SK-N-MC (cell line): ENCODE measurements around the gene KIAA1958.

Source experiments
- DNase-seq: peaks from one replicate; pipeline ENCODE4 v3.0.0-alpha.2; 2011; ENCODE audit warnings: low read depth, low spot score
- H3K27ac ChIP-seq: fragments of 200-600 bp; sonication (generic); 2 replicates; pipeline ENCODE4 v1.5.1; 2016; ENCODE audit warnings: mixed run types
- H3K36me3 ChIP-seq: fragments of 200-600 bp; sonication (generic); 2 replicates; pipeline ENCODE4 v1.6.1; 2017; ENCODE audit warnings: antibody characterized with exemption, low read length, mixed read lengths; ENCODE audit not compliant: insufficient read depth
- H3K4me3 ChIP-seq: fragments of 200-600 bp; sonication (generic); 2 replicates; pipeline ENCODE4 v1.5.1; 2016
- H3K9ac ChIP-seq: fragments of 200-600 bp; sonication (generic); 2 replicates; pipeline ENCODE4 v1.8.0; 2017; ENCODE audit warnings: mixed run types, mixed read lengths; ENCODE audit not compliant: insufficient read length
- H3K9me3 ChIP-seq: fragments of 200-600 bp; sonication (generic); 2 replicates; pipeline ENCODE4 v1.6.1; 2017; ENCODE audit warnings: low read depth, mild to moderate bottlenecking, antibody characterized with exemption, low read length, moderate library complexity, mixed read lengths
- EZH2 ChIP-seq: fragments of 200-600 bp; sonication (generic); IDR thresholded peaks from one replicate; pipeline ENCODE4 v1.6.1; 2017; ENCODE audit warnings: antibody characterized with exemption
- FOXP2 ChIP-seq: optimal IDR thresholded peaks from 2 replicates; pipeline ENCODE3; 2011; ENCODE audit warnings: mild to moderate bottlenecking, moderate library complexity; ENCODE audit not compliant: insufficient read depth; ENCODE audit errors: extremely low read length, control extremely low read depth
- POLR2AphosphoS5 ChIP-seq: IDR thresholded peaks from 2 replicates; pipeline ENCODE4 v1.6.1; 2012; ENCODE audit warnings: mild to moderate bottlenecking, low read depth, low read length, borderline replicate concordance

The KIAA1958 gene

GRCh38 chr9:112530751-112531205 lies 44.2 kb downstream of the KIAA1958 start:
- H3K9me3 ChIP-seq, result no peaks in the 10 kb centered on the region
- peak overlapping the region; percentile 79 for H3K27ac ChIP-seq
- H3K9ac ChIP-seq, result peak overlapping the region; percentile 58
- no peaks in the 10 kb centered on the region for H3K36me3 ChIP-seq
- H3K4me3 ChIP-seq, result peak overlapping the region; percentile 23
- TF ChIP-seq EZH2, result no peak
- TF ChIP-seq POLR2AphosphoS5, result no peak; the same call in 1 of the 2 replicates
- TF ChIP-seq FOXP2, result no peak
- DNase-seq, result no peak

- TF ChIP-seq POLR2AphosphoS5, result no peak
- TF ChIP-seq FOXP2, result no peak
- TF ChIP-seq EZH2, result no peak
- DNase-seq, result no peak
- peak overlapping the region; percentile 79 for H3K27ac ChIP-seq
- no peaks in the 10 kb centered on the region for H3K36me3 ChIP-seq
- no peaks in the 10 kb centered on the region for H3K9me3 ChIP-seq
- H3K9ac ChIP-seq, result no peak overlapping the region
- 0 out of 2 replicates have a peak overlapping the region, but pooled peaks have one; percentile 15 for H3K4me3 ChIP-seq
These were observed 45.1 kb downstream of the KIAA1958 start for GRCh38 chr9:112531666-112532282.

GRCh38 chr9:112532427-112532826 lies 45.8 kb downstream of the KIAA1958 start:
- TF ChIP-seq FOXP2 (no peak), POLR2AphosphoS5 (no peak), EZH2 (no peak)
- Histone ChIP-seq H3K27ac (peak overlapping the region; percentile 79), H3K4me3 (no peak overlapping the region), H3K9me3 (no peaks in the 10 kb centered on the region), H3K9ac (no peak overlapping the region), H3K36me3 (peaks cover 6% of the 10 kb centered on the region)
- no peak for DNase-seq

- no peak for TF ChIP-seq FOXP2
- no peak for TF ChIP-seq EZH2
- no peak for TF ChIP-seq POLR2AphosphoS5
- Histone ChIP-seq H3K36me3 (peaks cover 15% of the 10 kb centered on the region), H3K4me3 (no peak overlapping the region), H3K9ac (no peak overlapping the region), H3K9me3 (no peaks in the 10 kb centered on the region), H3K27ac (peak overlapping the region; percentile 92)
- no peak for DNase-seq
These were observed 47.0 kb downstream of the KIAA1958 start for GRCh38 chr9:112533660-112534059.

- peak overlapping the region; percentile 51 for H3K4me3 ChIP-seq
- no peaks in the 10 kb centered on the region for H3K9me3 ChIP-seq
- H3K36me3 ChIP-seq, result peaks cover 22% of the 10 kb centered on the region
- peak overlapping the region; percentile 92 for H3K27ac ChIP-seq
- TF ChIP-seq EZH2 (no peak), POLR2AphosphoS5 (no peak), FOXP2 (no peak)
- H3K9ac ChIP-seq, result peak overlapping the region; percentile 34
- peak; percentile 66 for DNase-seq
These were observed 48.7 kb downstream of the KIAA1958 start for GRCh38 chr9:112535301-112535700.

GRCh38 chr9:112535811-112536210 lies 49.2 kb downstream of the KIAA1958 start:
- Histone ChIP-seq H3K27ac (peak overlapping the region; percentile 92), H3K9me3 (no peaks in the 10 kb centered on the region)
- TF ChIP-seq EZH2 (no peak), POLR2AphosphoS5 (no peak), FOXP2 (no peak)

GRCh38 chr9:112537561-112537960 lies 50.9 kb downstream of the KIAA1958 start:
- no peaks in the 10 kb centered on the region for H3K9me3 ChIP-seq
- TF ChIP-seq EZH2, result no peak
- H3K9ac ChIP-seq, result no peak overlapping the region
- no peak overlapping the region for H3K4me3 ChIP-seq
- H3K27ac ChIP-seq, result no peak overlapping the region
- DNase-seq, result no peak
- H3K36me3 ChIP-seq, result peaks cover 22% of the 10 kb centered on the region

More at GRCh38 chr9:112535811-112536210, 49.2 kb downstream of the KIAA1958 start:
- H3K4me3 ChIP-seq, result peak overlapping the region; percentile 51
- no peak for DNase-seq
- peak overlapping the region; percentile 27 for H3K9ac ChIP-seq
- H3K36me3 ChIP-seq, result peaks cover 22% of the 10 kb centered on the region

GRCh38 chr9:112540800-112541199 lies 54.2 kb downstream of the KIAA1958 start:
- no peak for DNase-seq
- Histone ChIP-seq H3K27ac (peak overlapping the region; percentile 97), H3K36me3 (peaks cover 22% of the 10 kb centered on the region), H3K9ac (no peak overlapping the region), H3K4me3 (no peak overlapping the region; the same call in 1 of the 2 replicates), H3K9me3 (no peaks in the 10 kb centered on the region)
- TF ChIP-seq POLR2AphosphoS5, result no peak
- no peak for TF ChIP-seq EZH2
- no peak for TF ChIP-seq FOXP2

GRCh38 chr9:112541685-112542084 lies 55.1 kb downstream of the KIAA1958 start:
- no peaks in the 10 kb centered on the region for H3K9me3 ChIP-seq
- peak overlapping the region; percentile 65 for H3K4me3 ChIP-seq
- DNase-seq, result peak; percentile 85
- H3K36me3 ChIP-seq, result peaks cover 22% of the 10 kb centered on the region
- peak overlapping the region; percentile 41 for H3K9ac ChIP-seq
- peak overlapping the region; percentile 97 for H3K27ac ChIP-seq
- TF ChIP-seq POLR2AphosphoS5 (no peak), FOXP2 (no peak), EZH2 (no peak)
